ENCODE measurements around the gene HNRNPDL. TPM values are rescaled to one million over a fixed set of nuclear protein-coding genes. Genes with fewer than 3 reads are reported as not detected.
A peak's percentile ranks its signal among the peaks of the same experiment; 100 is the strongest.

Gene HNRNPDL
- total RNA-seq, 1 donor from 2014 or later = 439 TPM

DNA sequence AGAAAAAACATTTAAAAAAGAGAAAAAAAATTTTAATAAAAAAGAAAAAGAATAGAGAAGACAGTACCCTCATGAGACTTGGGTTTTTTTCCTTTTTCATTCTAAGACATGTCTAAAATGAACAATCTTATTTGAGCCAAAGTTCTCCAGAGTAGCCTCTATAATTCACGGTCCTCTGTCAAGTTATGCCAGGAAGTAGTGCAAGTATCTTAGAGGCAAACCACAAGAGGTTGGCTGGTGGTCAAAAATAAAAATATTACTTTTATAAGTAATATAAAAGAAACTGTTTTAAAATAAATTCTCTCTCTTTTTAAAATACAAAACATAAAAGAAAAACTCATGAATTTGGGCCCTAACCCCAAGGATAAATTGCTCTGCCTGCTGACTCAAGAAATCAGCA lies 26.5 kb downstream of the HNRNPDL start:
- CTCF ChIA-PET = no interaction called here
- ATAC-seq (ENCODE audit: low read depth) (no peak), DNase-seq (no peak)
- Mint-ChIP-seq H3K36me3 (ENCODE audit: low read depth) (no peaks in the 10 kb centered on the region), H3K9me3 (no peaks in the 10 kb centered on the region), H3K27me3 (no peaks in the 10 kb centered on the region), H3K4me1 (no peaks in the 10 kb centered on the region), H3K27ac (no peak overlapping the region), H3K4me3 (no peak overlapping the region)
- intact Hi-C loops (cut with micrococcal nuclease) = no loop called here
- no peak for TF ChIP-seq CTCF (IDR thresholded peaks at IDR 0.05)
- POLR2A ChIA-PET = no interaction called here

- no peak overlapping the region for H3K27ac Mint-ChIP-seq
- no peaks in the 10 kb centered on the region for H3K9me3 Mint-ChIP-seq
- ATAC-seq (ENCODE audit: low read depth) (no peak), DNase-seq (no peak)
- no peak overlapping the region for H3K4me3 Mint-ChIP-seq
- ChIA-PET CTCF (no interaction called here), POLR2A (interaction anchor here (0.6 kb wide), 1 partner anchor 28 kb away, joined by 3 read pairs; the partner anchor contains the start of gene HNRNPD)
- peaks cover 5% of the 10 kb centered on the region for H3K4me1 Mint-ChIP-seq
- no peak for TF ChIP-seq CTCF (IDR thresholded peaks at IDR 0.05)
- H3K36me3 Mint-ChIP-seq (ENCODE audit: low read depth) = no peaks in the 10 kb centered on the region
- intact Hi-C loops (cut with micrococcal nuclease) = no loop called here
- no peaks in the 10 kb centered on the region for H3K27me3 Mint-ChIP-seq
These were observed 28.0 kb downstream of the HNRNPDL start for GRCh38 chr4:82402196-82402775.

DNA sequence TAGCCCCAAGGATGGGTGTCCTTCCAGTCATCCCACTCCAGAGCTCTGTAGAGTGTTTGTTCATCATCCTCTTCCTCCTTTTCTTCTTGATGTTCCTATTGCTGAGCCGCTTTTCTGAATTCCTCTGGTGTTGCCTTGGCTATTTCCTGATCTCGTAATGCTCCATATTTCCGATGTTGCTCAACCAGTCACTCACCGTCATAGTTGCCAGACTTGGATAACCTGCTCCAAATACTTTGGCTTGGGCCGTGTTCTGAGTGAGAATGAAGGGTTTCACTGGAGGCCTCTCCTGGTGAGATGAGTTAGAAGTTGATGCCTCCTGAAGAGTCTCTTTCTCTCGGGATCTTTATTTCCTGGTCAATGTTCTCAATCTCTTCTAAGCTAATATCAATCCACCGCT lies 28.7 kb downstream of the HNRNPDL start:
- DNase-seq (no peak), ATAC-seq (ENCODE audit: low read depth) (no peak)
- peaks cover 5% of the 10 kb centered on the region for H3K4me1 Mint-ChIP-seq
- no peak overlapping the region for H3K27ac Mint-ChIP-seq
- H3K9me3 Mint-ChIP-seq = no peaks in the 10 kb centered on the region
- H3K36me3 Mint-ChIP-seq (ENCODE audit: low read depth) = no peaks in the 10 kb centered on the region
- TF ChIP-seq CTCF (IDR thresholded peaks at IDR 0.05) = no peak
- H3K4me3 Mint-ChIP-seq = no peak overlapping the region
- no peaks in the 10 kb centered on the region for H3K27me3 Mint-ChIP-seq
- intact Hi-C loops (cut with micrococcal nuclease) = no loop called here
- ChIA-PET POLR2A (interaction anchor here (0.6 kb wide), 1 partner anchor 28 kb away, joined by 3 read pairs; the partner anchor contains the start of gene HNRNPD), CTCF (no interaction called here)

DNA sequence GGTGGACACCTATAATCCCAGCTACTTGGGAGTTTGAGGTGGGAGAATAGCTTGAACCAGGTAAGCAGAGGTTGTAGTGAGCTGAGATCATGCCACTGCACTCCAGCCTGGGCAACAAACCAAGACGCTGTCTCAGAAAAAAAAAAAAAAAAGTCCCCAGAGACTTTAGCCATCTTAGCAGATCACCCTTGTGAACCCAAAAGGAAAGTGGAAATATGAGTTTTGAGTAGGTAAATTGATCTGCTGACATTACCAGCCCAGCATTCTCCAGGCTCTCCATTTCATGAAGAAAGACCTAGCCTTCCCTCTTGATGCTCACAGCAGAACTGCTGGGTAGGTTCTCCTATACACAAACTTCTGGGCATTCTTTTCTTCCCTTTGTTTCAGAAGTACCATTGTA lies 32.0 kb downstream of the HNRNPDL start:
- DNase-seq = no peak
- Mint-ChIP-seq H3K36me3 (ENCODE audit: low read depth) (no peaks in the 10 kb centered on the region), H3K4me3 (no peak overlapping the region), H3K27me3 (no peaks in the 10 kb centered on the region), H3K4me1 (peaks cover 5% of the 10 kb centered on the region), H3K9me3 (no peaks in the 10 kb centered on the region), H3K27ac (no peak overlapping the region)
- peak; percentile 40 for ATAC-seq (ENCODE audit: low read depth)
- no peak for TF ChIP-seq CTCF (IDR thresholded peaks at IDR 0.05)
- ChIA-PET CTCF (no interaction called here), POLR2A (interaction anchor here (1.1 kb wide), 1 partner anchor 23 kb away, joined by 4 read pairs; no protein-coding TSS in a partner anchor)
- intact Hi-C loops (cut with micrococcal nuclease) = no loop called here

DNA sequence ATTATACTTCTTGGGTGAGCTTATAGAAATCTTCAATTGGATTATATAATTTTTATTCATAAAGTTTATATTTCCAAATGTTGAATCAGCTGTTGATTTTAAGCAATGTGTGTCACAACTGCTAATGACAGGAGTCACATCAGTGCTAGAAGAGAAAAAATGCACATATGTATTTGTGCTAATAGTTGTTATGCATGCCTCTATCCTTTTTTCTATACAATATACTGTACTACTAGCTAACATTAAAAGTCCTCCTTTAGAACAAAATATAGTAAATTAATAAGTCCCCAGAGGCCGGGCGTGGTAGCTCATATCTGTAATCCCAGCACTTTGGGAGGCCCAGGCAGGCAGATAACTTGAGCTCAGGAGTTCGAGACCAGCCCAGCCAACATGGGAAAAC lies 32.7 kb downstream of the HNRNPDL start:
- Mint-ChIP-seq H3K4me3 (no peak overlapping the region), H3K9me3 (no peaks in the 10 kb centered on the region), H3K27ac (no peak overlapping the region), H3K4me1 (peaks cover 5% of the 10 kb centered on the region), H3K27me3 (no peaks in the 10 kb centered on the region), H3K36me3 (ENCODE audit: low read depth) (no peaks in the 10 kb centered on the region)
- POLR2A ChIA-PET = interaction anchor here (0.7 kb wide), 1 partner anchor 31 kb away, joined by 3 read pairs; no protein-coding TSS in a partner anchor
- no peak for ATAC-seq (ENCODE audit: low read depth)
- intact Hi-C loops (cut with micrococcal nuclease) = no loop called here
- TF ChIP-seq CTCF (IDR thresholded peaks at IDR 0.05) = no peak
- DNase-seq = no peak
- CTCF ChIA-PET = no interaction called here

Data from activated B cell treated with CpG ODN at 0.5 μM for 24 hours (primary cell).